GM21360 (cell line): ENCODE measurements around the gene SBNO2.
"Not testable (repeated sequence)": the region's sequence is repeated elsewhere in the genome, so short reads cannot be mapped to it uniquely, and the experiment has no call there.

Experiments used
- ATAC-seq: cut with Tn5 transposase; IDR thresholded peaks from one replicate; pipeline ENCODE4 v1.9.1; 2021; ENCODE audit warnings: mild to moderate bottlenecking, moderate library complexity; ENCODE audit not compliant: unreplicated experiment

The SBNO2 gene

DNA sequence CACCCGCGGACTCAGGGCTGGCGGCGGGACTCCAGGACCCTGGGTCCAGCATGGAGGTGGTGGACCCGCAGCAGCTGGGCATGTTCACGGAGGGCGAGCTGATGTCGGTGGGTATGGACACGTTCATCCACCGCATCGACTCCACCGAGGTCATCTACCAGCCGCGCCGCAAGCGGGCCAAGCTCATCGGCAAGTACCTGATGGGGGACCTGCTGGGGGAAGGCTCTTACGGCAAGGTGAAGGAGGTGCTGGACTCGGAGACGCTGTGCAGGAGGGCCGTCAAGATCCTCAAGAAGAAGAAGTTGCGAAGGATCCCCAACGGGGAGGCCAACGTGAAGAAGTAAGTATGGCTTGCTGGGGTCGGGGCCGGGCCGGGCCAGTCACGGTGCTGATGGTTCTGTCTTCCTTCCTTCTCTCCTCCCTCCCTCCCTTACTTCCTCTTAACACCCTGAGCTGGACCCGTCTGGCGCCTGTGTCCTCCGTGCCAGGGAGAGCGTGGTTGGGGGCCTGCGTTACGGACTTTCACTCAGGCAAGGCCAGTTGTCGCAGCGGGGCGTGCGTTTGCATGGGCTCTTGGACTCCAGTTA lies 32.9 kb upstream of the SBNO2 start:
- ATAC-seq = no peak

GRCh38 chr19:1206150-1206863 lies 32.2 kb upstream of the SBNO2 start:
- no peak for ATAC-seq

DNA sequence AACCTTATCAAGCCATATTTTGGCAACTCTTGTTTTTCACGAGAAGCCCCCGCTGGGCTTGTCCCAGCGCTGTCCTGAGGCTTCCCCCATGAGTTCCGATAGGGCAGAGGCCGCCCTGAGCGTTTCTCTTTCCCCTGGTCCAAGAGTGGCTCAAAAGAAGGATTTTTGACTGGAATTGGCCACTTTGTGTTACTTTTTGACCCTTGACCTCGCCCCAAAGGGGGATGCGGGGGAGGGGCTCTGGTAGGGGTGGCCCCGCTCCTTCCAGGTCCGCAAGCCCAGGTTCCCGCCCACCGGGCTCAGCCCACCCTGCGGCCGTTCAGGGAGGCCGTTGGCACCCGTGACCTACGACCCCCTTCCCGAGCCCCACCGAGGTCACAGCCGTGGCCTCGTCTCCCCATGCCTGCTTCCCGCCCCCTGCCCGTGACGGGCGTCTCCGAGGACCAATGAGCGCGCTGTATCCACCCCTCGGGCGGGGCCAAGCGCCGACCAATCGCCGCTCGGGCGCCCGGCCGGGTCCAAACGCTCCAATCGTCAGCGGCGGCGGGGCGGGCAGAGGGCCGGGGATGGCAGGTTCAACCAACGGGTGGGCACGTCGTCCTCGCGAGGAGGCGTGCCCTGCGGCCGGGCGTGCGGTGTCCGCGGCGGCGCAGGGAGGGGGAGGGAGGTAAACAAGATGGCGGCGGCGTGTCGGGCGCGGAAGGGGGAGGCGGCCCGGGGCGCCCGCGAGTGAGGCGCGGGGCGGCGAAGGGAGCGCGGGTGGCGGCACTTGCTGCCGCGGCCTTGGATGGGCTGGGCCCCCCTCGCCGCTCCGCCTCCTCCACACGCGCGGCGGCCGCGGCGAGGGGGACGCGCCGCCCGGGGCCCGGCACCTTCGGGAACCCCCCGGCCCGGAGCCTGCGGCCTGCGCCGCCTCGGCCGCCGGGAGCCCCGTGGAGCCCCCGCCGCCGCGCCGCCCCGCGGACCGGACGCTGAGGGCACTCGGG lies 31.3 kb upstream of the SBNO2 start, which contains the start of gene STK11:
Gene STK11 (plus strand): TSS at position 665 of the 986 bp plus-strand sequence. CDS start 1,136 bp downstream, outside the sequence.
- peak; percentile 80 for ATAC-seq

- not testable (repeated sequence) for ATAC-seq
Measured at GRCh38 chr19:1200614-1201013, 26.5 kb upstream of the SBNO2 start.

- ATAC-seq = no peak
Measured at GRCh38 chr19:1199531-1199930, 25.5 kb upstream of the SBNO2 start.

- ATAC-seq = no peak
Measured at GRCh38 chr19:1189419-1189818, 15.4 kb upstream of the SBNO2 start.

DNA sequence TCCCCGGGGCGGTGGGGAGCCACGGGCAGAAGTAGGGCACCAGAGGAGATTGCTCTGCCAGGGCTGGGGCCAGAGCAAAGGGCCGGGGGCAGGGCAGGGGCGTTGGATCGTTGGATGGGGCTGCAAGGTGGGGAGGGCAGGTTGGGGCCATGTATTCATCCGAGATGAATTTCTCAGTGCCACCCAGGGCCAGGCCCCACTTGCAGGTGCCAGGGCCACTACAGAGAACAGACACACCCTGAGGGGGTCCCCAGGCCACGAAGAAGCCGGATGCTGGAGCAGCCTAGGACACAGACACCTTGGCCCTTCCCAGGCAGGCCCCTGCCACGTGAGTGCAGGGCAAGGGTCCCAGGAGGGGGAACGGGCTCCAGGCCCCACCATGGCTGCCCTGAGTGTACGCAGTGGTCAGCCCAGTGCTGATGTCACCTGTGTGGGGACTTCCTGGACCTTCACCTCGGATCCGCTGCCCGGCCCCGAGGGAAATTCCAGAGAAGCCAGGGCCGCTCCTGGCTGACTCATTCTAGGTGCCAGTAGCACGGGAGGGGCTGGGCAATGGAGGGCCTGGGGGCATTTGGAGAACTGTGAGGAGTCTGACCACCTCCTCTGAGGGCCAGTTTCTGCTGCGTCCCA lies 9.6 kb upstream of the SBNO2 start:
- no peak for ATAC-seq

DNA sequence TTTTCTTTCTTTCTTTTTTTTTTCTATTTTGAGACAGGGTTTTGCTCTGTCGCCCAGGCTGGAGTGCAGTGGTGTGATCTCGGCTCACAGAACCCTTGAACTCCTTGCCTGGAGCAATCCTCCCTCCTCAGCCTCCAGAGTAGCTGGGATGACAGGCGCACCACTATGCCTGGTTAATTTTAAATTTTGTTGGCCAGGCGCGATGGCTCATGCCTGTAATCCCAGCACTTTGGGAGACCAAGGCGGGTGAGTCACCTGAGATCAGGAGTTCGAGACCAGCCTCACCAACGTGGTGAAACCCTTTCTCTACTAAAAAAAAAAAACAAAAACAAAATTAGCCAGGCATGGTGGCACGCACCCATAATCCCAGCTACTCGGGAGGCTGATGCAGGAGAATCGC lies 8.7 kb upstream of the SBNO2 start:
- ATAC-seq = no peak

DNA sequence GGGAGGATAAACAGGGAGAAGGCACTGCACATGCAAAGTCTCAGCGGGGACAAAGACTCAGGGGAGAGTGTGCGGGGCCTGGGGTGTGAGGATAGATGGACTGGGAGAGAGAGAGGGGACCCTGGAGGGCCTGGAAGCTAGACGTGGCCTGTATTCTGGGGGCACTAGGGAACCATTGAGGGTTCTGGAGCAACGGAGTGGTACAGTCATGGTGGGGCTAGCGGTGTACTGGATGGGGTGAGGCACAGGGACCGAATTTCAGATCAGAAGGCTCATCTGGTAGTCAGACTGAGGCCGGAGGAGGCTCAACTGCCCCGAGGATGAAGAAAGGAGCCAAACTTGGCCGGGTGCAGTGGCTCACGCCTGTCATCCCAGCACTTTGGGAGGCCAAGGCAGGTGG lies 8.0 kb upstream of the SBNO2 start:
- ATAC-seq = no peak

DNA sequence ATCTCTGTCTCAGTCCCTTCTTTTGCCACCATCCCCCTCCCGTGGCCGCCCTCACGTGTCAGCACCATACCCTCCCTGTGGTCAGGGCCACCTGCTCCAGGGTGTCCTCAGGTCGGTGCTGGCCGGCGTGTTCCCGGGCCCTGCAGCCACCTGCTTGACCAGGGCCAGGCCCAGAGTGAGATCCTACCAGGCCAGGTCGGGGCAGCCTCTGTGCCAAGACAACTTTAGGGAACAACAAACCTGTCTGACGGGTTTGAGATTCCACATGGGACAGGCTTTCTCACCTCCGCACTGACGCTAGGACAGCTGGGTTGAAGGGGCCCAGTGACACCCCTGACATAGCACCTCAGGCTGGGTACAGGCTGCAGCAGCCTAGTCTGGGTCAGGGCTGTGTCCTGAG lies 7.5 kb upstream of the SBNO2 start:
- no peak for ATAC-seq

GRCh38 chr19:1177322-1178114 lies 3.5 kb upstream of the SBNO2 start:
- ATAC-seq = no peak

DNA sequence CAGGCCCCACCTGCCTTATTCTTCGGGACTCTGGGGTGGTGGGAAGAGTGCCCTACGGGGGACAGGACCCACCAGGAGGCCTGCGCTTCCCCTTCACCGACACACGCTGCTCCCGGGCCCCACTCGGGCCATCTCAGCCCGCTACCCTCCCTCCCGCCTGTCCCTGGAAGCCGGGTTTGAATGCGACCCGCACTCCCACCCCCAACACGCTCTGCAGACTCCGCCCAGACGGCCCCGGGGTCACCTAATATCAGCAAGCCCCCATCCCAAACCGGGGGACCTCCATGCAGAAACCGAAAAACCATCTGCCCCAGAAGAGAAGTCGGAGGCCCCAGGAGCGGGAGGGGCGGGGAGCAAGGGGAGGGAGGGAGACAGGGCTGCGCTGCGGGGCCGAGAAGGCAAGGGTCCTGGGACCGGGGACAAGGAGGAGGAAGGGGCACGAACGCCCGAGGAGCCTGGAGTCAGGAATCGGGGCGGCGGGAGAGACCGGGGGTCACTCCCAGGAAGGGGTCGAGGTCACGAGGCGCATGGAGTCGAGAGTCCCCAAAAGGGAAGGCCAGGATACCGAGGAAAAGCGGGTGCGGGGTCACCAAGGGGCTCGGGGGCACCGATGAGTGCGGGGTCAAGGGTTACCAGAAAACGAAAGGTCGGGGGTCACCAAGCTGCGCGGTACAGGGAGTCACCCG lies 766 bp downstream of the SBNO2 start:
- ATAC-seq = no peak

DNA sequence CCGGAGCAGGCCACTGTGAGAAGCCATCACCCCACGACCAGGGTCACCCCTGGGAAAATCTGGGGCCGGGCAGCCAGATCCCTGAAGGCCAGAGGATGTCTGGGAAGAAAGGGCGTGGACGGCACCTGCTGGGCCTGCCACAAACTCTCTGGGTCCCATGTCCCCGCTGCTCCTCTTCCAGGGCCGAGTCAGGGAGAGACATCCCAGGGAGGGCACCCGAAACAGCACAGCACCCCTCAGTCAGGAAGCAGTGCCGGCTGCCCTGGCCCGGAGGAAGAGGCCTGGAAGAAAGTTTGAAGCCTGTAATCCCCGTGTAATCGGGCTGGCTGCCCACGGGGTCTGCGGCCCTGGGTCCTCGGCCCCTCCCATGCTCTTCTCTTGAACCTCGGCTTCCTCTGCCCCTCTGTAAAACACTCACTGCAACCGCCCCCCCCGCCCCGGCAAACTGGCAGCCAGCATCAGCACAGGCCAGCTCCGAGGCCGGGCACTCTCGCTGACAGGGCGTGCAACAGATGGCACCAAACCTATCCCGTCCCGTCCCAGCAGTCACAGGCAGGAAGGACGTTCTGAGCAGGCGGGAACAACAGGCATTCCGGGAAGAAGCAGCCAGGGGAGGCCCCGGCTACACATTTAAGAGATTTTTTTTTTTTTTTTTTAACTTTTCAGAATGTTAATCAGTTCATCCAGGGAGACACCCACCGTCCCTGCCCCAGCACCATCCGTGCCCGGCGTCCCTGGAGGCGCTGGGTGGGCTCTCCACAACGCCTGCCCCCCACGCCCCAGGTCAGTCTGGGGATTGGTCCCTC lies 1.5 kb downstream of the SBNO2 start:
- ATAC-seq = no peak

GRCh38 chr19:1171755-1172352 lies 2.2 kb downstream of the SBNO2 start:
- no peak for ATAC-seq

GRCh38 chr19:1170938-1171754 lies 2.9 kb downstream of the SBNO2 start:
- ATAC-seq = no peak

DNA sequence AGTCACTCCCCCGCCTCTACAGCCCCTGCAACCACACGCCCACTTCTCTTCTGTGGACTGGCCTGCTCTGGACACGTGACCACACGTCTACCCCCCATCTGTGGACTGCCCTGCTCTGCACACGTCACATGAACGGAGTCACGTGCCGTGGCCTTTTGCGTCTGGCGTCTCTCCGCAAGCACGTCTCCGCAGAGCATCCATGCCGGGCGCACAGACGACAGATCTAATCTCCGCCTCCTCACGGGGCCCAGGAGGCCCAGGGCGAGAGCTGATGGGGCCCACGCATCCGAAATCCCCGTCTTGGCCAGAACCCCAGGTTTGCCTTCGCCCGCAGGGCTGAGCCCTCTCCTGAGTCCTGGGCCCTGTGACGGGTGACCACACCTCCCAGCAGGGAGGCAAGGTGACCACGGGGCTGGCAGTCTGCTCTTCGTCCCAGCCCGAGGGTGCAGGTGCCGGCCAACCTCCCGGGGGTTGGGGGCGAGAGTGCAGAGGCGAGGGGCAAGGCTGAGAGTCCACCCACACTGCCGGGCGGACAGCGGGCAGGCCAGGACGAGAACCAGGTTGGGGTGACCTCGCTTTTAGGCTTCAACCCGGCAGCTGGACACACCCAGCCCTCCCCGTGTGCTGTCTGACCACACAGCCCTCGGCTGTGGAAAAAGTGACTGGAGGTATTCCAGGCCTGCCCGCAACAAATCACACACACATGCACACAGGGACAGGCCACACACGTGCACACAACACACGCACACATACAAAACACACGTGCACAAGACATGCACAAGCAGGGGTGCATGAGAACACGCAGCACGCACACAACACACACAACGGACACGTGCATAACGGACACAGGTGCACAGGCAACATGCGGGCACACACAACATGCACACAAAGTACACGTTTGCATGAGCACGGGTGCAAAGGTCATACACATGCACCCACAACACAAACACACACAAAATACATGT lies 3.9 kb downstream of the SBNO2 start:
- no peak for ATAC-seq
